Thoracic aorta (tissue), 2 donors: ENCODE results near the gene F7. TPM values are rescaled to one million over a fixed set of nuclear protein-coding genes. Genes with fewer than 3 reads are reported as not detected.
"Not testable (repeated sequence)": the region's sequence is repeated elsewhere in the genome, so short reads cannot be mapped to it uniquely, and the experiment has no call there.

ENCODE experiments used
- ATAC-seq: fragments of 150-250 bp; one replicate; pipeline ENCODE4 v1.8.0; 2017; ENCODE audit warnings: low read depth; ENCODE audit not compliant: insufficient number of reproducible peaks, low FRiP score
- DNase-seq: peaks from one replicate; pipeline ENCODE4 v3.0.0-alpha.2; 2020; ENCODE audit warnings: low spot score
- H3K27ac ChIP-seq, 2 donors: fragments of 200-600 bp; sonication (generic); 1 replicate in 1 of 2; 2 replicates in 1 of 2; pipeline ENCODE4 v1.5.1; 2016; ENCODE audit warnings: mild to moderate bottlenecking in 2 of 2, moderate library complexity in 2 of 2
- H3K27me3 ChIP-seq: fragments of 200-600 bp; sonication (generic); replicated peaks from 2 replicates; pipeline ENCODE4 v1.6.0; 2016; ENCODE audit warnings: mild to moderate bottlenecking; ENCODE audit not compliant: insufficient read depth
- H3K36me3 ChIP-seq: fragments of 200-600 bp; sonication (generic); one replicate; pipeline ENCODE4 v1.5.1; 2016
- H3K4me1 ChIP-seq, 2 donors: fragments of 200-600 bp; sonication (generic); 1 replicate in 1 of 2; 2 replicates in 1 of 2; pipeline versions ENCODE4 v1.5.1 to v1.6.0; 2016; ENCODE audit warnings: low read depth in 2 of 2, mild to moderate bottlenecking in 1 of 2; ENCODE audit not compliant: control insufficient read depth in 1 of 2
- H3K4me3 ChIP-seq: fragments of 200-600 bp; sonication (generic); 2 replicates; pipeline ENCODE4 v1.5.1; 2016; ENCODE audit warnings: mild to moderate bottlenecking
- H3K9me3 ChIP-seq: fragments of 200-600 bp; sonication (generic); 2 replicates; pipeline ENCODE4 v1.5.1; 2016
- CTCF ChIP-seq: fragments of 200-600 bp; sonication (generic); IDR thresholded peaks from one replicate; pipeline ENCODE4 v1.5.1; 2019; ENCODE audit warnings: antibody characterized with exemption
- total RNA-seq, 2 donors: library from RNA; depleted of rRNA; stranded (reverse); fragments of >200 nt; gene quantifications; one replicate each; pipeline versions ENCODE4 v1.1.0 to v1.2.3, GENCODE V29; 2016

The F7 gene
- total RNA-seq, 2 donors from 2014 or later = not detected

DNA sequence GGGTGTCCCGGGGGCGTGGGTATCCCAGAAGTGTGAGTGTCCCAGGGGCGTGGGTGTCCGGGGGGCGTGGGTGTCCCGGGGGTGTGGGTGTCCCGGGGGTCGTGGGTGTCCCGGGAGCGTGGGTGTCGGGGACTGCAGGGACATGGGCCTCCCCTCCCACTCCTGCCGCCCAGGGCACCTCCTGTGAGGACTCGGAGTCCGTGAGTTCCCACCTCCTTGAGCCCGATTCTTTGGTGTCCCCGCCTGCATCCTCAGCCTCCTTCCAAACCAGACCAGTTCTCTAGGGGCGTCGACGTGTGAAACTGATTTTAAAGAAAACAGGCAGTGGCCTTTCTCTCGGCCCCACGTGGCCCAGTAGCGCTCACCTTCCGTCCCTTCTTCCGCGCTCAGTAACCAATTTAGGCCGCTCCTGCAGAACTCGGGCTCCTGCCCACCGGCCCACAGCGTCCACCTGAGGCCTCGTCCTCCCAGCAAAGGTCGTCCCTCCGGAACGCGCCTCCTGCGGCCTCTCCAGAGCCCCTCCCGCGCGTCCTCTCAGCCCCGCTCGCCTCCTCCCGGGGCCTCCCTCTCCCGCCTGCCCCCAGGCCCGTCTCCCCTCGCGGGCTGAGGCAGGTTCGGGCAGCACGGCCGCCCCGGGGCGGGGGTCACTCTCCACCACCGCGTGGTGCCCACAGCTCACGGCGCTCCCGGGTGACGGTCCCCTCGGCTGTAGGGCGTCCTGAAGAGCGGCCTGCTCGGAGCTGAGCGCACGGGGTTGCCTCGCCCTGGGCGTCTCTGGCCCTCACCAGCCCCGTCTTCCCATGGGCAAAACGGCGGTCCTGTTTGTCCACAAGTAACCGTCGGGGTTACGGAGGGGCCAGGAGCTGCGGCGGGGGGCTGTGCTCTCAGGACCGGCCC lies 3.8 kb downstream of the F7 start:
- H3K36me3 ChIP-seq = no peaks in the 10 kb centered on the region
- no peak for TF ChIP-seq CTCF
- H3K4me1 ChIP-seq = peaks cover 0 to 14% of the 10 kb centered on the region in 2 donors
- H3K27me3 ChIP-seq = peaks cover 3% of the 10 kb centered on the region
- DNase-seq (no peak), ATAC-seq (no peak)
- no peaks in the 10 kb centered on the region for H3K9me3 ChIP-seq
- H3K4me3 ChIP-seq = peak overlapping the region; percentile 69
- H3K27ac ChIP-seq = no peak overlapping the region

DNA sequence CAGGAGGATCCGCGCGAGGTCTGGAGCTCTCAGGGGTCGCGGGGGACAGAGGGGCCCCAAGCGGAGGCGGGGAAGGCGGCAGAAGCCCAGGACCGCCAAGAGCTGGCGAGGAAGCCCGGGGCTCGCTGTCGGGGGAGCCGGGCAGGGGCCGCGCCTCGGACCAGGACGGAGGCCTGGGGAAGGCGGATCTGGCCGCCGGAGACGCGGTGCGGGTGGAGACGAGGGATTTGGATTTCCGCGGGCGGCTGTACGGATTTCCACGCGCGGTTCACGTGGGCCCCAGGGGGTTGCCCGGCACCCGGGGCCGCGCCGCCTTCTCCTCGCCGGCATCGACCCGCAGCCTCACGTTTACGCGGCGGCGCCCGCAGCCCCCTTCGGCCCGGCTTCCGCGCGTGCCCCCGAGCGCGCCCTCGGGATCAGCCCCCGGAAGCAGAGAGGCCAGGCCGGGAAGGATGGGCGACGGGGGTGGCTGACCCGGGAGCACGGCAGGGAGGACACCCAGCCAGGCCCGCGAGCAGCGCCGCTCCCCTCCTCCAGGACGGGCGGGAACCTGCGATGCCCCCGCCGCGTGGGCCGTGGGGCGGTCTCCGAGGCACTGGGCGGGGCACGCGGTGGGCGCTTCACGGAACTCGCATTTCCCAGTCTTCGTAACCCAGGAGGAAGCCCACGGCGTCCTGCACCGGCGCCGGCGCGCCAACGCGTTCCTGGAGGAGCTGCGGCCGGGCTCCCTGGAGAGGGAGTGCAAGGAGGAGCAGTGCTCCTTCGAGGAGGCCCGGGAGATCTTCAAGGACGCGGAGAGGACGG lies 4.7 kb downstream of the F7 start:
- Histone ChIP-seq H3K36me3 (no peaks in the 10 kb centered on the region), H3K4me1 (peaks cover 0 to 14% of the 10 kb centered on the region in 2 donors), H3K27ac (no peak overlapping the region), H3K4me3 (peak overlapping the region; percentile 69), H3K27me3 (peaks cover 3% of the 10 kb centered on the region), H3K9me3 (no peaks in the 10 kb centered on the region)
- DNase-seq (no peak), ATAC-seq (no peak)
- TF ChIP-seq CTCF = no peak

GRCh38 chr13:113110852-113111315 lies 5.3 kb downstream of the F7 start:
- ATAC-seq (no peak), DNase-seq (no peak)
- Histone ChIP-seq H3K27ac (no peak overlapping the region), H3K36me3 (no peaks in the 10 kb centered on the region), H3K9me3 (no peaks in the 10 kb centered on the region), H3K27me3 (peaks cover 3% of the 10 kb centered on the region), H3K4me1 (peaks cover 0 to 14% of the 10 kb centered on the region in 2 donors), H3K4me3 (peak overlapping the region; percentile 69)
- no peak for TF ChIP-seq CTCF

DNA sequence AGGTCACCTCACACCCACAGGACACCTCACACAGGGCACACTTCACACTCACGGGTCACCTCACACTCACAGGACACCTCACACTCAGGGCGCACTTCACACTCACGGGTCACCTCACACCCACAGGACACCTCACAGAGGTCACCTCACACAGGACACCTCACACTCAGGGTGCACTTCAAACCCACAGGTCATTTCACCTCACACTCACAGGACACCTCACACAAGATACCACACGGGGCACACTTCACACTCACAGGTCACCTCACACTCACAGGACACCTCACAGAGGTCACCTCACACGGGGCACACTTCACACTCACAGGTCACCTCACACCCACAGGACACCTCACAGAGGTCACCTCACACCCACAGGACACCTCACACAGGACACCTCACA lies 6.2 kb downstream of the F7 start:
- not testable (repeated sequence) for H3K27ac ChIP-seq, H3K36me3 ChIP-seq, H3K4me3 ChIP-seq, DNase-seq, ATAC-seq, H3K27me3 ChIP-seq, H3K9me3 ChIP-seq
- H3K4me1 ChIP-seq = peaks cover 0 to 14% of the 10 kb centered on the region in 2 donors

- not testable (repeated sequence) for DNase-seq, H3K36me3 ChIP-seq, H3K27ac ChIP-seq, H3K27me3 ChIP-seq, ATAC-seq, H3K4me3 ChIP-seq, H3K9me3 ChIP-seq
- peaks cover 0 to 14% of the 10 kb centered on the region in 2 donors for H3K4me1 ChIP-seq
Observed at GRCh38 chr13:113112475-113112874, 6.9 kb downstream of the F7 start.
